Peyer's patch (tissue), 4 donors: Measurements from ENCODE around the gene FRS2. TPM values are rescaled to one million over a fixed set of nuclear protein-coding genes. Genes with fewer than 3 reads are reported as not detected.
"Not testable (repeated sequence)": the region's sequence is repeated elsewhere in the genome, so short reads cannot be mapped to it uniquely, and the experiment has no call there.

Experiments used
- DNase-seq, 3 donors: peaks; one replicate each; pipeline ENCODE4 v3.0.0-alpha.2; 2017 to 2019
- H3K27ac ChIP-seq, 4 donors: fragments of 200-600 bp; sonication (generic); one replicate each; pipeline ENCODE4 v1.5.1; 2016 to 2019
- H3K27me3 ChIP-seq, 2 donors: fragments of 200-600 bp; sonication (generic); one replicate each; pipeline ENCODE4 v1.5.1; 2019
- H3K36me3 ChIP-seq, 3 donors: fragments of 200-600 bp; sonication (generic); one replicate each; pipeline ENCODE4 v1.5.1; 2016 to 2019
- H3K4me1 ChIP-seq, 4 donors: fragments of 200-600 bp; sonication (generic); one replicate each; pipeline ENCODE4 v1.5.1; 2016 to 2019
- H3K4me3 ChIP-seq, 4 donors: fragments of 200-600 bp; sonication (generic); 1 replicate in 3 of 4; 2 replicates in 1 of 4; pipeline ENCODE4 v1.5.1; 2016 to 2019; ENCODE audit warnings: mild to moderate bottlenecking in 1 of 4
- H3K9me3 ChIP-seq, 4 donors: fragments of 200-600 bp; sonication (generic); one replicate each; pipeline ENCODE4 v1.5.1; 2016 to 2019; ENCODE audit warnings: mild to moderate bottlenecking in 1 of 4
- CTCF ChIP-seq, 6 experiments: fragments of 450-650 bp in 4 of 6; fragments of 200-600 bp in 2 of 6; sonication (generic) in 1 of 6; IDR thresholded peaks; one replicate each; pipeline ENCODE4 v1.5.1; 2017 to 2019; ENCODE audit warnings: antibody characterized with exemption in 6 of 6, mild to moderate bottlenecking in 3 of 6, moderate library complexity in 1 of 6
- POLR2A ChIP-seq, 2 donors: fragments of 450-650 bp; IDR thresholded peaks; one replicate each; pipeline ENCODE4 v1.5.1; 2017; ENCODE audit warnings: antibody characterized with exemption in 2 of 2, mild to moderate bottlenecking in 2 of 2, moderate library complexity in 2 of 2
- total RNA-seq, 4 donors: library from RNA; depleted of rRNA; stranded (reverse); fragments of >200 nt; gene quantifications; one replicate each; pipeline ENCODE4 v1.1.0, GENCODE V29; 2016

Gene FRS2
- total RNA-seq, 4 donors from 2014 or later = 14.6 to 64.4 (median 43.2) TPM

GRCh38 chr12:69600804-69601203 lies 130.6 kb downstream of the FRS2 start:
- Histone ChIP-seq H3K4me1 (peaks cover 0 to 5% (median 0%) of the 10 kb centered on the region in 4 donors), H3K27ac (no peak overlapping the region), H3K4me3 (no peak overlapping the region), H3K9me3 (no peaks in the 10 kb centered on the region), H3K27me3 (no peaks in the 10 kb centered on the region), H3K36me3 (peaks cover 2 to 63% (median 4%) of the 10 kb centered on the region in 3 donors)
- DNase-seq = no peak
- TF ChIP-seq POLR2A (IDR thresholded peaks at IDR 0.05) (no peak), CTCF (IDR thresholded peaks at IDR 0.05) (no peak)

GRCh38 chr12:69601962-69602685 lies 131.9 kb downstream of the FRS2 start:
- Histone ChIP-seq H3K9me3 (no peaks in the 10 kb centered on the region), H3K36me3 (peaks cover 0 to 54% (median 4%) of the 10 kb centered on the region in 3 donors), H3K4me1 (peaks cover 0 to 5% (median 0%) of the 10 kb centered on the region in 4 donors), H3K27ac (no peak overlapping the region), H3K27me3 (no peaks in the 10 kb centered on the region), H3K4me3 (no peak overlapping the region)
- no peak for DNase-seq
- no peak for TF ChIP-seq POLR2A (IDR thresholded peaks at IDR 0.05)

- no peaks in the 10 kb centered on the region for H3K27me3 ChIP-seq
- peaks cover 0 to 46% (median 3%) of the 10 kb centered on the region in 3 donors for H3K36me3 ChIP-seq
- no peak overlapping the region for H3K4me3 ChIP-seq
- H3K4me1 ChIP-seq = peaks cover 0 to 5% (median 0%) of the 10 kb centered on the region in 4 donors
- DNase-seq = no peak
- no peak overlapping the region for H3K27ac ChIP-seq
- TF ChIP-seq POLR2A (IDR thresholded peaks at IDR 0.05) = no peak
- TF ChIP-seq CTCF (IDR thresholded peaks at IDR 0.05) = no peak
- H3K9me3 ChIP-seq = no peaks in the 10 kb centered on the region
These were observed 132.8 kb downstream of the FRS2 start for GRCh38 chr12:69602954-69603353.

- H3K4me1 ChIP-seq, DNase-seq, H3K27me3 ChIP-seq, H3K9me3 ChIP-seq, H3K4me3 ChIP-seq, H3K27ac ChIP-seq: not testable (repeated sequence)
- H3K36me3 ChIP-seq = peaks cover 0 to 41% (median 0%) of the 10 kb centered on the region in 3 donors
These were observed 133.4 kb downstream of the FRS2 start for GRCh38 chr12:69603556-69603955.

GRCh38 chr12:69604275-69604674 lies 134.1 kb downstream of the FRS2 start:
- not testable (repeated sequence) for H3K27ac ChIP-seq, H3K27me3 ChIP-seq, H3K4me3 ChIP-seq, H3K9me3 ChIP-seq, DNase-seq, H3K4me1 ChIP-seq
- H3K36me3 ChIP-seq = peaks cover 0 to 34% (median 0%) of the 10 kb centered on the region in 3 donors

- no peaks in the 10 kb centered on the region for H3K27me3 ChIP-seq
- H3K4me1 ChIP-seq = no peaks in the 10 kb centered on the region
- H3K36me3 ChIP-seq = no peaks in the 10 kb centered on the region
- H3K9me3 ChIP-seq = no peaks in the 10 kb centered on the region
- no peak for DNase-seq
- no peak overlapping the region for H3K27ac ChIP-seq
- no peak for TF ChIP-seq CTCF (IDR thresholded peaks at IDR 0.05)
- TF ChIP-seq POLR2A (IDR thresholded peaks at IDR 0.05) = no peak
- no peak overlapping the region for H3K4me3 ChIP-seq
These were observed 137.9 kb downstream of the FRS2 start for GRCh38 chr12:69608114-69608513.

GRCh38 chr12:69610126-69610525 lies 139.9 kb downstream of the FRS2 start:
- Histone ChIP-seq H3K9me3 (no peaks in the 10 kb centered on the region), H3K27ac (no peak overlapping the region), H3K4me3 (no peak overlapping the region), H3K36me3 (no peaks in the 10 kb centered on the region), H3K4me1 (no peaks in the 10 kb centered on the region), H3K27me3 (no peaks in the 10 kb centered on the region)
- no peak for DNase-seq
- TF ChIP-seq POLR2A (IDR thresholded peaks at IDR 0.05) = no peak
- no peak for TF ChIP-seq CTCF (IDR thresholded peaks at IDR 0.05)
